ENCODE data around the gene PKHD1. TPM values are rescaled to one million over a fixed set of nuclear protein-coding genes. Genes with fewer than 3 reads are reported as not detected.

PKHD1 gene
- total and polyA plus RNA-seq, 2 of the 8 experiments (the other 6 are each of a cell fraction or from before 2014, with no cell fraction given), result 0.06 to 0.09 TPM

DNA sequence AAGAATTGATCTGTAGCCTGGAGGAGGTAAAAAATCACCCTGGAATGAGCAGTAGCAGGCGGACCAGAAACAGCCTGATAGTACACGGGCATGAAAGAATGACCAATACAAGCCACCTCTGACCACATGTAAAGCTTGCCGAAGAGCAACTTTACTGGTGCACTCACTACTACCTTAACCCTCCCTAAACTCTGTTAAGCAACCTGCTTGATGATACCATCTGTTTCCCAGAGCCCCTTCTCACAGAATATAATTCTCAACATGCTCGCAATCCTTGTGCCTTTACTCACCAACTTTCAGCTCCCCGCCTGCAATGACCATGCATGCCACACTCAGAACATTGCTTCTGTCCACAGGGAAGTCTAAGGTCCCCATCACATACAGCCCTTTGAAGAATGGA lies 296.5 kb downstream of the PKHD1 start:
- WGBS, 2 experiments (ENCODE audit: extremely low coverage in 1 of 2, insufficient coverage in 1 of 2, insufficient read length in 1 of 2, insufficient replicate concordance in 2 of 2, low coverage in 1 of 2, low lambda C conversion rate in 2 of 2, missing lambda C conversion rate in 1 of 2), result 74% methylated on average over 5 of the region's 5 CpGs; no CpG with 5 or more reads in 1 of the 2 experiments
- H4K8ac ChIP-seq (ENCODE audit: extremely low read depth, insufficient read depth, low read length), result no peak overlapping the region
- no peak overlapping the region for H2BK12ac ChIP-seq (ENCODE audit: low read depth, low read length)
- no peak overlapping the region for H4K5ac ChIP-seq (ENCODE audit: insufficient read length, low read depth, low read length)
- H3K4me2 ChIP-seq (ENCODE audit: insufficient read depth in 1 of 2, low read depth in 2 of 2, low read length in 2 of 2), result no peak overlapping the region
- H3K14ac ChIP-seq (ENCODE audit: insufficient read length), result no peak overlapping the region
- no peaks in the 10 kb centered on the region for H3K23me2 ChIP-seq (ENCODE audit: low read depth, low read length)
- no peak overlapping the region for H2BK120ac ChIP-seq (replicated peaks; ENCODE audit: low read depth, low read length)
- no peak for FAIRE-seq
- no peaks in the 10 kb centered on the region for H3K36me3 ChIP-seq (ENCODE audit: control insufficient read depth in 2 of 4, insufficient read depth in 4 of 4, low read length in 3 of 4)
- DNase-seq (ENCODE audit: low read depth in 1 of 2, low spot score in 2 of 2), result no peak
- H2BK15ac ChIP-seq (ENCODE audit: low read length), result no peak overlapping the region
- no peak overlapping the region for H3K56ac ChIP-seq (replicated peaks; ENCODE audit: insufficient read length, low read depth, low read length)
- no peak overlapping the region for H2BK20ac ChIP-seq (ENCODE audit: low read length)
- POLR2A ChIA-PET (ENCODE audit: partially characterized antibody), result no interaction called here
- H3K23ac ChIP-seq (ENCODE audit: insufficient read length), result no peak overlapping the region
- H3K4me1 ChIP-seq (replicated peaks in 1 of 4; ENCODE audit: control insufficient read depth in 3 of 4, insufficient read depth in 4 of 4, low read length in 3 of 4), result no peaks in the 10 kb centered on the region
- H4K20me1 ChIP-seq (replicated peaks in 1 of 2; ENCODE audit: control insufficient read depth in 1 of 2, insufficient read depth in 2 of 2, low read length in 2 of 2), result no peaks in the 10 kb centered on the region
- no peaks in the 10 kb centered on the region for H3K79me1 ChIP-seq (ENCODE audit: low read depth, low read length)
- no peaks in the 10 kb centered on the region for H3K79me2 ChIP-seq (ENCODE audit: control insufficient read depth in 1 of 2, insufficient read depth in 2 of 2, low read length in 2 of 2)
- H3K4me3 ChIP-seq (ENCODE audit: extremely low read depth in 1 of 4, insufficient read depth in 2 of 4, low read depth in 3 of 4, low read length in 4 of 4), result no peak overlapping the region
- H3K27me3 ChIP-seq (replicated peaks in 1 of 4; ENCODE audit: control insufficient read depth in 3 of 4, extremely low read depth in 1 of 4, insufficient read depth in 3 of 4, low read length in 3 of 4), result no peaks in the 10 kb centered on the region
- 0 out of 2 replicates have a peak overlapping the region, but pooled peaks have one; percentile 29 for H2AFZ ChIP-seq (ENCODE audit: low read length)
- H2AK5ac ChIP-seq (ENCODE audit: low read depth, low read length), result no peak overlapping the region
- H3K9me3 ChIP-seq (ENCODE audit: insufficient read depth in 2 of 2, low read depth in 1 of 2, low read length in 1 of 2), result no peaks in the 10 kb centered on the region
- no peak overlapping the region for H3K27ac ChIP-seq (ENCODE audit: low read depth, low read length)
- H3K4ac ChIP-seq (replicated peaks; ENCODE audit: insufficient read length, low read depth, low read length), result no peak overlapping the region
- CTCF ChIA-PET (ENCODE audit: partially characterized antibody), result interaction anchor here (0.7 to 1.6 kb wide), 3 partner anchors 8 to 37 kb away, joined by 3 to 4 read pairs (median 3); no protein-coding TSS in a partner anchor
- no peak overlapping the region for H2BK5ac ChIP-seq (ENCODE audit: low read depth, low read length)
- no peak overlapping the region for H4K91ac ChIP-seq (replicated peaks; ENCODE audit: insufficient read length, low read length)
- no peak overlapping the region for H3K9ac ChIP-seq (replicated peaks in 1 of 4; ENCODE audit: extremely low read depth in 1 of 4, low read depth in 3 of 4, low read length in 3 of 4)
- H3K18ac ChIP-seq (ENCODE audit: extremely low read depth, low read length), result no peak overlapping the region
- TF ChIP-seq SAP30 (IDR thresholded peaks at IDR 0.05; ENCODE audit: insufficient read depth, insufficient replicate concordance, low read length), result no peak
- TF ChIP-seq SP1 (IDR thresholded peaks at IDR 0.05; ENCODE audit: low read depth, low read length), result no peak
- TF ChIP-seq POLR2AphosphoS5 (IDR thresholded peaks at IDR 0.05; ENCODE audit: low read depth, low read length), result no peak
- no peak for TF ChIP-seq BCL11A (IDR thresholded peaks at IDR 0.05; ENCODE audit: low read depth in 2 of 2, low read length in 2 of 2)
- TF ChIP-seq BRCA1 (IDR thresholded peaks at IDR 0.05; ENCODE audit: low read depth, low read length), result no peak
- TF ChIP-seq EZH2 (IDR thresholded peaks at IDR 0.05; ENCODE audit: low read depth, low read length, severe bottlenecking), result no peak
- TF ChIP-seq E2F6 (IDR thresholded peaks at IDR 0.05), result no peak
- no peak for TF ChIP-seq RNF2 (IDR thresholded peaks at IDR 0.05; ENCODE audit: borderline replicate concordance, low read depth, low read length, missing control alignments, poor library complexity, severe bottlenecking)
- TF ChIP-seq EGR1 (IDR thresholded peaks at IDR 0.05; ENCODE audit: borderline replicate concordance, low read depth, low read length), result no peak
- no peak for TF ChIP-seq SIX5 (IDR thresholded peaks at IDR 0.05; ENCODE audit: low read depth, low read length)
- TF ChIP-seq MAX (IDR thresholded peaks at IDR 0.05), result no peak
- no peak for TF ChIP-seq MAFK (IDR thresholded peaks at IDR 0.05; ENCODE audit: low read depth, low read length)
- TF ChIP-seq ZNF274 (IDR thresholded peaks at IDR 0.05; ENCODE audit: borderline replicate concordance, extremely low read depth, low read length), result no peak

Data from H1 (cell line).